Measurements from ENCODE around the gene KIF26B.

GRCh38 chr1:245301921-245302320 lies 147.1 kb downstream of the KIF26B start:
- TF ChIP-seq MAX (IDR thresholded peaks at IDR 0.05; ENCODE audit: low read depth, low read length) (no peak), POLR2A (IDR thresholded peaks at IDR 0.05; ENCODE audit: extremely low read depth, insufficient read length) (no peak), CTCF (IDR thresholded peaks at IDR 0.05; ENCODE audit: low read depth, low read length) (no peak)

All from NB4 (cell line).